CD14-positive monocyte (primary cell): Measurements from ENCODE around the gene SH3BP5. TPM values are rescaled to one million over a fixed set of nuclear protein-coding genes. Genes with fewer than 3 reads are reported as not detected.
"Not testable (repeated sequence)": the region's sequence is repeated elsewhere in the genome, so short reads cannot be mapped to it uniquely, and the experiment has no call there.

Source experiments
- DNase-seq, 3 donors: peaks; one replicate each; pipeline ENCODE4 v3.0.0-alpha.2; 2011 to 2022
- H2AFZ ChIP-seq: 2 replicates; pipeline ENCODE4 v1.6.0; 2012; ENCODE audit warnings: mild to moderate bottlenecking, low read depth, low read length, inconsistent platforms; ENCODE audit not compliant: insufficient read depth, poor library complexity, severe bottlenecking
- H3K27ac ChIP-seq, 2 donors: 1 replicate in 1 of 2; 2 replicates in 1 of 2; pipeline ENCODE4 v1.5.1; 2012 to 2013; ENCODE audit warnings: low read length in 2 of 2, control low read depth in 1 of 2, inconsistent platforms in 1 of 2, low read depth in 1 of 2, mild to moderate bottlenecking in 1 of 2
- H3K27me3 ChIP-seq, 2 donors: one replicate each; pipeline versions ENCODE4 v1.6.0 to v1.6.1; 2011 to 2013; ENCODE audit warnings: low read length in 2 of 2; ENCODE audit not compliant: control insufficient read depth in 2 of 2, insufficient read depth in 2 of 2
- H3K36me3 ChIP-seq, 2 donors: replicated peaks in 1 of 2; 1 replicate in 1 of 2; 2 replicates in 1 of 2; pipeline versions ENCODE4 v1.5.1 to v1.6.1; 2012 to 2013; ENCODE audit warnings: low read length in 2 of 2, control low read depth in 1 of 2, inconsistent platforms in 1 of 2, mild to moderate bottlenecking in 1 of 2; ENCODE audit not compliant: insufficient read depth in 2 of 2, control insufficient read depth in 1 of 2
- H3K4me1 ChIP-seq, 2 donors: 1 replicate in 1 of 2; 2 replicates in 1 of 2; pipeline versions ENCODE4 v1.5.1 to v1.6.1; 2012 to 2013; ENCODE audit warnings: low read length in 2 of 2, control low read depth in 1 of 2, inconsistent platforms in 1 of 2, mild to moderate bottlenecking in 1 of 2, moderate library complexity in 1 of 2; ENCODE audit not compliant: insufficient read depth in 2 of 2, control insufficient read depth in 1 of 2
- H3K4me2 ChIP-seq: replicated peaks from 2 replicates; pipeline ENCODE3; 2012; ENCODE audit warnings: low read length, moderate library complexity, mild to moderate bottlenecking; ENCODE audit not compliant: poor library complexity, severe bottlenecking; ENCODE audit errors: extremely low read depth
- H3K4me3 ChIP-seq, 3 experiments: fragments of 200-600 bp in 1 of 3; sonication (generic) in 1 of 3; replicated peaks in 1 of 3; 1 replicate in 2 of 3; 2 replicates in 1 of 3; pipeline ENCODE4 v1.5.1; 2011 to 2013; ENCODE audit warnings: low read length in 3 of 3, mild to moderate bottlenecking in 3 of 3, control low read depth in 2 of 3, low read depth in 2 of 3, inconsistent platforms in 1 of 3, moderate library complexity in 1 of 3
- H3K79me2 ChIP-seq: 2 replicates; pipeline ENCODE4 v1.6.0; 2012; ENCODE audit warnings: mild to moderate bottlenecking, control low read depth, inconsistent platforms, low read length, moderate library complexity; ENCODE audit not compliant: insufficient read depth
- H3K9ac ChIP-seq: 2 replicates; pipeline ENCODE4 v1.6.0; 2017; ENCODE audit warnings: low read length, mild to moderate bottlenecking; ENCODE audit not compliant: insufficient read depth, poor library complexity, severe bottlenecking
- H3K9me3 ChIP-seq, 2 donors: replicated peaks in 1 of 2; 1 replicate in 1 of 2; 2 replicates in 1 of 2; pipeline versions ENCODE4 v1.5.1 to v1.6.1; 2012 to 2013; ENCODE audit warnings: low read length in 2 of 2, control low read depth in 1 of 2; ENCODE audit not compliant: control insufficient read depth in 1 of 2, insufficient read depth in 1 of 2
- H4K20me1 ChIP-seq: 2 replicates; pipeline ENCODE4 v1.6.0; 2012; ENCODE audit warnings: mild to moderate bottlenecking, low read length, control low read depth, moderate library complexity; ENCODE audit not compliant: insufficient read depth
- H3K27ac Mint-ChIP-seq, 7 donors: one replicate each; pipeline ENCODE4 v1.8.0; 2020; ENCODE audit warnings: mild to moderate bottlenecking in 7 of 7, mixed read lengths in 7 of 7, moderate library complexity in 6 of 7, inconsistent platforms in 2 of 7
- H3K27me3 Mint-ChIP-seq, 3 donors: one replicate each; pipeline ENCODE4 v1.8.0; 2021 to 2022; ENCODE audit warnings: low read depth in 3 of 3, mild to moderate bottlenecking in 3 of 3, mixed read lengths in 3 of 3, moderate library complexity in 3 of 3, inconsistent platforms in 1 of 3
- H3K36me3 Mint-ChIP-seq, 2 donors: one replicate each; pipeline ENCODE4 v1.8.0; 2020; ENCODE audit warnings: mixed read lengths in 2 of 2, inconsistent platforms in 1 of 2, mild to moderate bottlenecking in 1 of 2
- H3K4me1 Mint-ChIP-seq: one replicate; pipeline ENCODE4 v1.8.0; 2020; ENCODE audit warnings: mild to moderate bottlenecking, mixed read lengths
- H3K4me3 Mint-ChIP-seq, 2 donors: one replicate each; pipeline ENCODE4 v1.8.0; 2020; ENCODE audit warnings: mild to moderate bottlenecking in 2 of 2, mixed read lengths in 2 of 2, moderate library complexity in 1 of 2
- H3K9me3 Mint-ChIP-seq, 7 donors: one replicate each; pipeline ENCODE4 v1.8.0; 2020 to 2022; ENCODE audit warnings: mixed read lengths in 7 of 7, mild to moderate bottlenecking in 6 of 7, moderate library complexity in 6 of 7, inconsistent platforms in 2 of 7
- WGBS: methylation state at CpG from one replicate; pipeline ENCODE4 v1.1.5; 2013; ENCODE audit warnings: missing lambda C conversion rate; ENCODE audit not compliant: insufficient coverage; 5-methylcytosine and 5-hydroxymethylcytosine counted together
- intact Hi-C, 2 donors: fragments of 100-400 bp; cut with micrococcal nuclease; formaldehyde crosslinking; loops; one replicate each; pipeline versions ENCODE4 v1.15.0 to v1.15.1; 2023
- polyA plus RNA-seq, 3 donors: library from polyadenylated mRNA; depleted of rRNA in 1 of 3; unstranded in 2 of 3; stranded (reverse) in 1 of 3; fragments of 300-500 nt in 2 of 3; fragments of >200 nt in 1 of 3; fragmentation: Illumina TruSeq in 2 of 3; gene quantifications; 1 replicate in 2 of 3; 2 replicates in 1 of 3; pipeline ENCODE4 v1.2.3, GENCODE V29; 2012 to 2021
- TF ChIP-seq, protein P1 (sequence below): fragments of 200-600 bp; IDR thresholded peaks from one replicate; pipeline ENCODE4 v1.8.0; 2022; ENCODE audit warnings: antibody characterized with exemption, mild to moderate bottlenecking

The SH3BP5 gene
- polyA plus RNA-seq, 3 donors: 10.7 to 29.6 (median 22.8) TPM

DNA sequence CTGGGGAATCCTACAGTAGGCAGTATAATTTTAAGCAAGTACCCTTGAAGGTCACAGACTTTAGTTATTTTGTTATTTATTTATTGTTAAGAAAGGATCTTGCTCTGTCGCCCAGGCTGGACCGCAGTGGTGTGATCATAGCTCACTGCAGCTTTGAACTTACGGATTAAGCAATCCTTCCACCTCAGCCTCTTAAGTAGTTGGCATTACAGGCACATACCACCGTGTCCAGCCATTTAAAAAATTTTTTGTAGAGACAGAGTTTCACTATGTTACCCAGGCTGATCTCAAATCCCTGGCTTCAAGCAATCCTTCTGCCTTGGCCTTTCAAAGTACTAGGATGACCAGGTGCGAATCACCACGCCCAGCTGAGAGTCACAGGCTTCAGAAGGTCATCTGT is 22.1 kb upstream of the SH3BP5 start:
- H3K9me3 Mint-ChIP-seq: peaks cover 0 to 6% (median 2%) of the 10 kb centered on the region in 7 donors
- Histone ChIP-seq H3K4me1 (peaks cover 21 to 31% of the 10 kb centered on the region in 2 donors), H2AFZ (no peak overlapping the region), H3K27ac (no peak overlapping the region), H3K9ac (no peak overlapping the region), H4K20me1 (no peaks in the 10 kb centered on the region), H3K4me2 (no peak overlapping the region), H3K27me3 (no peaks in the 10 kb centered on the region), H3K79me2 (no peaks in the 10 kb centered on the region), H3K9me3 (peaks cover 0 to 8% of the 10 kb centered on the region in 2 donors), H3K4me3 (no peak overlapping the region), H3K36me3 (no peaks in the 10 kb centered on the region)
- no peak overlapping the region for H3K4me3 Mint-ChIP-seq
- intact Hi-C loops: no loop called here
- DNase-seq: no peak
- peak overlapping the region in 1 of 7 donors; percentile 47 for H3K27ac Mint-ChIP-seq
- no peaks in the 10 kb centered on the region for H3K36me3 Mint-ChIP-seq
- TF ChIP-seq, protein P1, sequence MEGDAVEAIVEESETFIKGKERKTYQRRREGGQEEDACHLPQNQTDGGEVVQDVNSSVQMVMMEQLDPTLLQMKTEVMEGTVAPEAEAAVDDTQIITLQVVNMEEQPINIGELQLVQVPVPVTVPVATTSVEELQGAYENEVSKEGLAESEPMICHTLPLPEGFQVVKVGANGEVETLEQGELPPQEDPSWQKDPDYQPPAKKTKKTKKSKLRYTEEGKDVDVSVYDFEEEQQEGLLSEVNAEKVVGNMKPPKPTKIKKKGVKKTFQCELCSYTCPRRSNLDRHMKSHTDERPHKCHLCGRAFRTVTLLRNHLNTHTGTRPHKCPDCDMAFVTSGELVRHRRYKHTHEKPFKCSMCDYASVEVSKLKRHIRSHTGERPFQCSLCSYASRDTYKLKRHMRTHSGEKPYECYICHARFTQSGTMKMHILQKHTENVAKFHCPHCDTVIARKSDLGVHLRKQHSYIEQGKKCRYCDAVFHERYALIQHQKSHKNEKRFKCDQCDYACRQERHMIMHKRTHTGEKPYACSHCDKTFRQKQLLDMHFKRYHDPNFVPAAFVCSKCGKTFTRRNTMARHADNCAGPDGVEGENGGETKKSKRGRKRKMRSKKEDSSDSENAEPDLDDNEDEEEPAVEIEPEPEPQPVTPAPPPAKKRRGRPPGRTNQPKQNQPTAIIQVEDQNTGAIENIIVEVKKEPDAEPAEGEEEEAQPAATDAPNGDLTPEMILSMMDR: no peak
- peaks cover 0 to 3% (median 0%) of the 10 kb centered on the region in 3 donors for H3K27me3 Mint-ChIP-seq
- H3K4me1 Mint-ChIP-seq: peaks cover 29% of the 10 kb centered on the region
- WGBS: 79% methylated on average over 3 of the region's 6 CpGs

DNA sequence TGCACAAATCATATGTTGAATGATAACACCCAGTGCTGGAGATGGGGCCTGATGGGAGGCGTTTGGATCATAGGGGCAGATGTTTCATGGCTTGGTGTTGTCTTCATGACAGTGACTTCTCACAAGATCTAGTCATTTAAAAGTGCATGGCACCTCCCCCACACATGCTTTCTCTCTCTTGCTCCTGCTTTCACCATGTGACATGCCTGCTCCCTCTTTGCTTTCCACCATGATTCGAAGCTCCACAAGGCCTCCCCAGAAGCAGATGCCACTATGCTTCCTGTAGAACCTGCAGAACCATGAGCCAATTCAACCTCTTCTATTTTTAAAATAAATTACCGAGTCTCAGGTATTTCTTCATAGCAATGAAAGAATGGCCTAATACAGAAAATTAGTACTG is 17.8 kb upstream of the SH3BP5 start:
- Mint-ChIP-seq H3K27ac (peak overlapping the region in 3 of 7 donors; percentile 63 to 86 (median 85)), H3K9me3 (peaks cover 0 to 7% (median 2%) of the 10 kb centered on the region in 7 donors), H3K4me1 (peaks cover 50% of the 10 kb centered on the region), H3K36me3 (no peaks in the 10 kb centered on the region), H3K4me3 (no peak overlapping the region), H3K27me3 (peaks cover 0 to 3% (median 2%) of the 10 kb centered on the region in 3 donors)
- H3K4me1 ChIP-seq: peaks cover 52 to 61% of the 10 kb centered on the region in 2 donors
- no peaks in the 10 kb centered on the region for H3K36me3 ChIP-seq
- WGBS: 100% methylated on average over 1 of the region's 3 CpGs
- intact Hi-C loops: no loop called here
- no peaks in the 10 kb centered on the region for H4K20me1 ChIP-seq
- no peaks in the 10 kb centered on the region for H3K27me3 ChIP-seq
- H3K9me3 ChIP-seq: peaks cover 0 to 8% of the 10 kb centered on the region in 2 donors
- H3K4me2 ChIP-seq: no peak overlapping the region
- TF ChIP-seq, protein P1: no peak
- H3K79me2 ChIP-seq: no peaks in the 10 kb centered on the region
- no peak for DNase-seq
- H3K9ac ChIP-seq: no peak overlapping the region
- no peak overlapping the region for H3K4me3 ChIP-seq
- no peak overlapping the region for H3K27ac ChIP-seq
- no peak overlapping the region for H2AFZ ChIP-seq

- H3K9me3 ChIP-seq, H4K20me1 ChIP-seq, H3K4me3 Mint-ChIP-seq, H3K36me3 Mint-ChIP-seq, H3K4me3 ChIP-seq, H3K27ac ChIP-seq, H3K4me2 ChIP-seq, H3K36me3 ChIP-seq, H2AFZ ChIP-seq, intact Hi-C loops, H3K9ac ChIP-seq, H3K9me3 Mint-ChIP-seq, H3K79me2 ChIP-seq, DNase-seq, H3K27me3 Mint-ChIP-seq, H3K27me3 ChIP-seq: not testable (repeated sequence)
- Mint-ChIP-seq H3K27ac (peak overlapping the region in 1 of 7 donors; percentile 65), H3K4me1 (peaks cover 50% of the 10 kb centered on the region)
- H3K4me1 ChIP-seq: peaks cover 59 to 65% of the 10 kb centered on the region in 2 donors
- WGBS: 100% methylated on average over 1 of the region's 5 CpGs
Observed at GRCh38 chr3:15349438-15349837, 17.1 kb upstream of the SH3BP5 start.
